ENCODE data around the gene EWSR1.

Gene EWSR1

GRCh38 chr22:29302681-29303465 is 34.8 kb downstream of the EWSR1 start:
- no peak for DNase-seq (ENCODE audit: low read depth, low spot score)

- DNase-seq (ENCODE audit: low read depth, low spot score): no peak
These were observed 37.7 kb downstream of the EWSR1 start for GRCh38 chr22:29305836-29306174.

GRCh38 chr22:29306175-29306834 is 38.2 kb downstream of the EWSR1 start, which contains the start of gene GAS2L1:
Gene GAS2L1 (plus strand): TSS chr22:29306650. CDS start chr22:29308106, 1,456 bp downstream.
- DNase-seq (ENCODE audit: low read depth, low spot score): peak; percentile 94

- peak; percentile 92 for DNase-seq (ENCODE audit: low read depth, low spot score)
These were observed 38.9 kb downstream of the EWSR1 start for GRCh38 chr22:29306835-29307595.

- DNase-seq (ENCODE audit: low read depth, low spot score): no peak
These were observed 39.6 kb downstream of the EWSR1 start for GRCh38 chr22:29307596-29308147.

- DNase-seq (ENCODE audit: low read depth, low spot score): no peak
These were observed 40.2 kb downstream of the EWSR1 start for GRCh38 chr22:29308148-29308790.

- DNase-seq (ENCODE audit: low read depth, low spot score): peak; percentile 76
These were observed 40.8 kb downstream of the EWSR1 start for GRCh38 chr22:29308791-29309262.

- DNase-seq (ENCODE audit: low read depth, low spot score): peak; percentile 35
These were observed 41.4 kb downstream of the EWSR1 start for GRCh38 chr22:29309332-29310064.

- DNase-seq (ENCODE audit: low read depth, low spot score): peak; percentile 16
These were observed 42.2 kb downstream of the EWSR1 start for GRCh38 chr22:29310065-29310862.

GRCh38 chr22:29310863-29311339 is 42.8 kb downstream of the EWSR1 start:
- peak; percentile 99 for DNase-seq (ENCODE audit: low read depth, low spot score)

- DNase-seq (ENCODE audit: low read depth, low spot score): peak; percentile 57
These were observed 43.6 kb downstream of the EWSR1 start for GRCh38 chr22:29311464-29312217.

- DNase-seq (ENCODE audit: low read depth, low spot score): no peak
These were observed 44.4 kb downstream of the EWSR1 start for GRCh38 chr22:29312218-29313125.

- peak; percentile 63 for DNase-seq (ENCODE audit: low read depth, low spot score)
These were observed 45.1 kb downstream of the EWSR1 start for GRCh38 chr22:29313126-29313575.

- DNase-seq (ENCODE audit: low read depth, low spot score): no peak
These were observed 45.8 kb downstream of the EWSR1 start for GRCh38 chr22:29313576-29314466.

- peak; percentile 40 for DNase-seq (ENCODE audit: low read depth, low spot score)
These were observed 46.6 kb downstream of the EWSR1 start for GRCh38 chr22:29314537-29315285.

All from astrocyte of the hippocampus (primary cell).